DMS153 treated with DMSO at 0.1 percent for 48 hours (cell line): ENCODE results near the gene ANKRD63.

ENCODE experiments used
- DNase-seq: peaks from one replicate; lab custom pipeline; 2025; ENCODE audit not compliant: unreplicated experiment; lab: John Stamatoyannopoulos, UW

Gene ANKRD63

GRCh38 chr15:40245666-40246450 is 37.0 kb downstream of the ANKRD63 start:
- no peak for DNase-seq

GRCh38 chr15:40244961-40245523 is 37.8 kb downstream of the ANKRD63 start:
- no peak for DNase-seq

GRCh38 chr15:40243126-40243810 is 39.6 kb downstream of the ANKRD63 start:
- DNase-seq: no peak

GRCh38 chr15:40242601-40243000 is 40.3 kb downstream of the ANKRD63 start:
- DNase-seq: no peak

- no peak for DNase-seq
Measured at GRCh38 chr15:40242213-40242599, 40.7 kb downstream of the ANKRD63 start.

GRCh38 chr15:40241269-40242212 is 41.3 kb downstream of the ANKRD63 start:
- DNase-seq: no peak

- DNase-seq: no peak
Measured at GRCh38 chr15:40240619-40241221, 42.1 kb downstream of the ANKRD63 start.

GRCh38 chr15:40239693-40240618 is 42.9 kb downstream of the ANKRD63 start:
- no peak for DNase-seq

GRCh38 chr15:40239404-40239692 is 43.5 kb downstream of the ANKRD63 start:
- DNase-seq: no peak

- no peak for DNase-seq
Measured at GRCh38 chr15:40238532-40239403, 44.1 kb downstream of the ANKRD63 start, which contains the start of gene PAK6. PAK6 (plus strand) TSS chr15:40239063; CDS start chr15:40264786, 25,723 bp downstream.

GRCh38 chr15:40235201-40235885 is 47.5 kb downstream of the ANKRD63 start:
- DNase-seq: no peak

GRCh38 chr15:40234783-40235182 is 48.1 kb downstream of the ANKRD63 start:
- DNase-seq: no peak

- DNase-seq: no peak
Measured at GRCh38 chr15:40233727-40234577, 48.9 kb downstream of the ANKRD63 start.

GRCh38 chr15:40232625-40233070 is 50.2 kb downstream of the ANKRD63 start:
- no peak for DNase-seq
